ENCODE measurements around the gene NAA20.

- TF ChIP-seq, protein P1, sequence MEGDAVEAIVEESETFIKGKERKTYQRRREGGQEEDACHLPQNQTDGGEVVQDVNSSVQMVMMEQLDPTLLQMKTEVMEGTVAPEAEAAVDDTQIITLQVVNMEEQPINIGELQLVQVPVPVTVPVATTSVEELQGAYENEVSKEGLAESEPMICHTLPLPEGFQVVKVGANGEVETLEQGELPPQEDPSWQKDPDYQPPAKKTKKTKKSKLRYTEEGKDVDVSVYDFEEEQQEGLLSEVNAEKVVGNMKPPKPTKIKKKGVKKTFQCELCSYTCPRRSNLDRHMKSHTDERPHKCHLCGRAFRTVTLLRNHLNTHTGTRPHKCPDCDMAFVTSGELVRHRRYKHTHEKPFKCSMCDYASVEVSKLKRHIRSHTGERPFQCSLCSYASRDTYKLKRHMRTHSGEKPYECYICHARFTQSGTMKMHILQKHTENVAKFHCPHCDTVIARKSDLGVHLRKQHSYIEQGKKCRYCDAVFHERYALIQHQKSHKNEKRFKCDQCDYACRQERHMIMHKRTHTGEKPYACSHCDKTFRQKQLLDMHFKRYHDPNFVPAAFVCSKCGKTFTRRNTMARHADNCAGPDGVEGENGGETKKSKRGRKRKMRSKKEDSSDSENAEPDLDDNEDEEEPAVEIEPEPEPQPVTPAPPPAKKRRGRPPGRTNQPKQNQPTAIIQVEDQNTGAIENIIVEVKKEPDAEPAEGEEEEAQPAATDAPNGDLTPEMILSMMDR (conservative IDR thresholded peaks at IDR 0.05): no peak
- TF ChIP-seq ZFX (IDR thresholded peaks at IDR 0.05): no peak
These were observed 5.3 kb downstream of the NAA20 start for GRCh38 chr20:20022498-20022897.
